GM19395 (cell line): ENCODE measurements around the gene PTPN1.
"Not testable (repeated sequence)": the region's sequence is repeated elsewhere in the genome, so short reads cannot be mapped to it uniquely, and the experiment has no call there.

Source experiments
- ATAC-seq: cut with Tn5 transposase; IDR thresholded peaks from one replicate; pipeline ENCODE4 v1.9.1; 2021; ENCODE audit warnings: mild to moderate bottlenecking, moderate library complexity; ENCODE audit not compliant: unreplicated experiment

The PTPN1 gene

DNA sequence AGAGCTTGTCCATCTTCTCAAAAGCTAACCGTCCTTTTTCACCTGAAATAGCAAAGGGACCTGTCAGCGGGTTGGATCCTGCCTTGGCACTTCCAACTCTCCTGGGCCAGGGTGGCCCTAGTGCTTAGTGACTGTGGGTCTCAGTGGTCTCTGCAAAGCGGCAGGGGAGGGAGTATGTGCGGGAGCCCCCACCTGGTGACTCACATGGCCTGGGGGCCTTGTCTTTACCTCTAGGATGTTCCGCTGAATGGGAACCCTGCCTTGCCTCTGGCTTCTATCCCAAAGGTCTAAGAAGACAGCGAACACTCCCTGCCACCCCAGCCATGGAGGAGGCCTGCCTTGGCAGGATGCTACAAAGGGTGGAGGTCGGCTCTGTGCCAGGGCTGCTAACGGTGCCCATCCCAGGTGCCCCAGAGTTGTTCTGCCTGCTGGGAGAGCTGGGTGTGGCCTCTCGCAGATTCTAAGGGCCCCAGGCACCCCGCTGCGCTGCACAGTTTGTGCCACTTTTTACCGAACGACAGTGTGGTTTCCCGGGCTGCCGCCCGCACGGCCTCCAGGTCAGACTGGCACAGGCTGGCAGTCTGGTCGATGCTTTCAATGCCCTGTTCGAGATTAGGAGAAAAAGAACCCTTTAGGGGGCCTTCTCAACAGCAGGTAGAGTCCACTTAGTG lies 77.2 kb downstream of the PTPN1 start:
- no peak for ATAC-seq

DNA sequence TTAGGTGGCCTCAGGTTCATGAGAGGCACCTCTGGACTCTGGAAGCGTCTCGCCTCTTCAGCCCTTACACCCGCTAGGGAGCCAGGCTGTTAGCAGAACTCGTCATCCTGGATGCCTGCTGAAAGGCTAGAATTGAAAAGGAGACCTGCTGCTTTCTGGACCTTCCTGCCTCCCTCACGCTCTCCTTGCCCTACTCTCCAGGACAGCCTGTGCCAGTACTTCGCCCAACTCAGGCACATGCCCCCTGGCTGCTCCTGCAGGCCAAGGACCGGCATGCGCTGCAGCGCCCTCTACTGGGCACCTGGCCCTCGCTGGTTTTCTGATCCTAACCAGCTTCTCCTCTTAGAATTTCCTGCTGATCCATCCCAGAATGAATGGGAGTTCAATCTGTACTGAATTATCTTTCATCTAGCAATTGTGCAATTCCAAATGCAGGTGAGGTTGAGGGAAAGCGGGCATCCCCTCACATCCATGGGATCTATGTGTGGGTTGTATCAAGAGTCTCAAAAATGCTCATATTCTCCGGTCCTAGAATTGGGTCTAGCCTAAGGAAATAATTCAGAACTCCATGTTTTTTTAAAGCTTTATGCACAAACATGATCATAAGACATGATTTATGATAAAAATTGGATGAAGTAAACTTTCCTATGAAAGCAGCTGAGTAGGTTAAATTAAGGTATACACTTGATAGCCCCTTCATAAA lies 78.0 kb downstream of the PTPN1 start:
- ATAC-seq = no peak

DNA sequence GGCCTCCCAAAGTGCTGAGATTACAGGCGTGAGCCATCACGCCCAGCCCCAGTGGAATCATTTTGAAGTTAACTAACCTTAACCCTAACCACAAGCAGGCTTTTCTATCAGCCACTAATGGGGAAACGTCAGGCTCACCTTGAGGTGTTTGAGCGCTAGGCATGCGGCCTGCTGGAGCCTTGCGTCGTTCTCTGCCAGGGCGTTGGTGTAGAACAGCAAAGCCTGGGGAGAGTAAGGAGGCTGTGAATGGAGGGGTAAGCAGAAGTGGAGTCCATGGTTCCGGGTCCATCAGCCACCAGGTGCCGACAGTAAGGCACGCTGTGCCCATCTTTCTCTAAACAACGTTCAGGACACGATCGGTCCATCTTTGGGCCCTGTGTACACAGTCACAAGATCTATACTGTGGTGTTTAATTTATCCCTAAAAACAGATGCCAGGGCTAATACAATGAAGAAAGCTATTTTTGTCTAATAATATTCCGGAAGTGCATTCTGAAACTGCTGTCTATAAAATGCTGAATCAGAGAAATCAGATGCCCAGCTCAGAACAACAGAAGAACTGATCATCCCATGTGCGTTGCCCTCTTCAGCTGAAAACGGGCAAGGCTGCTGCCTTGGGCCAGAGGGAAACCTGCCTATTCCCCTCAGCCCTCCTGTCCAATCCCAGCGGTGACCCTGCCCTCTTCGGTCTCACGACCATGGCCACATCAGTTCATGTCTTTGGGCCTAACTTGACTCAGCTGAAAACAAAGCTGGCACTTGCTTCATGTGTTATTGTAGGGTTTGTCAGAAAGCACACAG lies 79.6 kb downstream of the PTPN1 start:
- ATAC-seq = no peak

DNA sequence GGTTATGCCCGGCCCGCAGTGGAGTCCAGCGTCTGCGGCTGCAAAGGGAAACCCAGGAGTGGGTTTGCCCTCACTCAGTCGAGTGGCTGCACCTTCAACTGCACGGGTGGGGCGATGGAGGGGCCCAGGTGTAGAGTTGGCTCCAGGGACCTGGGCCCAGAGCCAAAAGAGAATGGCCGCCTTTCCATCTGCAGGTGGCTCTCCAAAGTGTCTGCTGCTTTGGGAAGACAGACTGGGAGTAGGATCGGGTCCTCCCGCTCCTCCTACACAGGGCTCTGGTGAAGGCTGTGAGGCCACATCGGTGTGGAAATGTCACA lies 80.1 kb downstream of the PTPN1 start:
- ATAC-seq = no peak

DNA sequence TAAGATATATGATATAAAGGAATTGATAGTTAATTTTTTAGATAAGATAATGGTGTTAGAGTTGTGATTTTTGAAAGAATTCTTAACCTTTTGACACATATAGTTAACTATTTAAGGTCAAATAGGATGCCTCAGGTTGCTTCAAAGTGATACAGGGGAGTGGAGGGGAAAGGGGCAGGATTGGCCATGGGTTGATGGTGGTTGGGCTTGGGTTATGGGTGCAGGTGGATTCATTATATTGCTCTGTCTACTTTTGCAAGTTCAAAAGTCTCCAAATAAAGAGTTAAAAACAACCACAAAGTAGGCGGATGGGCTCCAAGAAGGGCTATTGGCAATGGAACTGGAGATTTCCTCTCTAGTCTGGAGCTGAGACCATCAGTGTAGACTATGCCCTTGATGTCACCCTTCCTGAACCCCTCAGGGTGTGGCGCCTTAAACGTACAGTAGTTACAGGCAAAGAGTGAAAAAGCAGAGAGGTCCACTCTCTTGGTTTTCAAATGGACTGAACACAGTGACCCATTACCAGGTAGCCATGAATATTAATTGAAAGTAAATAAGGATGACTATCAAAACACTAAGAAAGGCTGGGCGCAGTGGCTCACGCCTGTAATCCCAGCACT lies 81.2 kb downstream of the PTPN1 start:
- ATAC-seq = no peak

DNA sequence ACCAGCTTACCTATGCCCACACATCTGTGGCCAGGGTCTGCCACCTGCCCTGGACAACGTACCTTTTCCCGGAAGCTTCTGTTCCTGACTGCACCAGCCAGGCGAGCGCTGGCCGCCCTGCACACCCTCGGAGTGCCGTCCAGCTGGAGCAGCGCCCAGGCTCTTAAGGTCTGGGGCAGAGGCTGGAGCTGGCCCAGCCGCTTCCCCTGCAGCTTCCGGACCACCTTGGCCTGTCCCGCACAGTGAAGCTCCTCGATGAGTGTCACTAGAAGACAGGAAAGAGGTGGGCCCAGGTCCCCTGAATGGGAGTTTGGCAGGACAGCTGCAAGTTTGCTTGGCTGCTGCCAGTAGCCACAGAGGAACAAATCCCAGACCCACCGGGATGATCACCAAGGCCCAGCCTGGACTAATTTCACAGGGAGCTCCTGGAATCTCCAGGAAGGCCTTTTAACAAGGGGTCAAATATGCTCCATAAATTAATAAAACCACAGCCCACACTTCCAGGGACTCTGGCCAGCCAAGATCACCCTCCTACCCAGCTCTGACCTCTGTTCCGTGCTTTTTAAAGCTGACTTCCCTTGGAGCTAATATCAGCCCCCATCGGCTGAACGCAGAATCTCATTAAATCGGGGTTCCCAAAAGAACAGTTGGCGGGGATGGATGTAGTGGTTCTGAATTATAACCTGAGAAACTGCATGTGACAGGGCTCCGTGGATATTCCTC lies 82.3 kb downstream of the PTPN1 start:
- ATAC-seq = no peak

DNA sequence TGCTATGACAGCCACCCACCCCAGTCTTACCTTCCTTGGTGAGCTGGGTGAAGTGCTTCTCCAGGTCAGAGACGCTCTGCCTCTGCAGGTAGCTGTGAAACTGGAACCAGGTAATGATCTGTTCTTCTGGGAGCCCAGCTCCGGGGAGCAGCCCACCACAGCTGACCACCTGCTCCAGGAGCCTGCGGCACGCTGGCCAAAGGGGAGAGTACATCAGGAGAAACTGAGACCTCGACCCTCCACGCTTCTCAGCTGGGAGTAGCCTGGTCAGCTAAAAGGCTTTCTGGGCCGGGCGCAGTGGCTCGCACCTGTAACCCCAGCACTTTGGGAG lies 82.8 kb downstream of the PTPN1 start:
- ATAC-seq = no peak

DNA sequence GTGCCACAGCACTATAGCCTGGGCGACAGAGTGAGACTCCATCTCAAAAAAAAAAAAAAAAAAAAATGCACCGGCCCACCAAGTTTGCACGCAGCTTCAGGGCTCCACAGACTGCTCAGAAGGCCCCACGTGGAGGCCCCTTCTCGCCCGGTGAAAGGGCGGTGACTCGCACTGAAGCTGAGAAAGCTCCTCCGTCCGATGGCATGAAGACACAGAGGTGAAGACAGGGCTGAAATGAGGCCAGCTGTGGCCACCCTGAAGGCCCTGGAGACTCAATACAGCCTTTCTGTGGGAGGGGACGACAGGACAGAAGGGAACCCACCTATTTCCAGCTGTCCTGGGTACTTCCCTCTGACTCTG lies 84.0 kb downstream of the PTPN1 start:
- no peak for ATAC-seq

DNA sequence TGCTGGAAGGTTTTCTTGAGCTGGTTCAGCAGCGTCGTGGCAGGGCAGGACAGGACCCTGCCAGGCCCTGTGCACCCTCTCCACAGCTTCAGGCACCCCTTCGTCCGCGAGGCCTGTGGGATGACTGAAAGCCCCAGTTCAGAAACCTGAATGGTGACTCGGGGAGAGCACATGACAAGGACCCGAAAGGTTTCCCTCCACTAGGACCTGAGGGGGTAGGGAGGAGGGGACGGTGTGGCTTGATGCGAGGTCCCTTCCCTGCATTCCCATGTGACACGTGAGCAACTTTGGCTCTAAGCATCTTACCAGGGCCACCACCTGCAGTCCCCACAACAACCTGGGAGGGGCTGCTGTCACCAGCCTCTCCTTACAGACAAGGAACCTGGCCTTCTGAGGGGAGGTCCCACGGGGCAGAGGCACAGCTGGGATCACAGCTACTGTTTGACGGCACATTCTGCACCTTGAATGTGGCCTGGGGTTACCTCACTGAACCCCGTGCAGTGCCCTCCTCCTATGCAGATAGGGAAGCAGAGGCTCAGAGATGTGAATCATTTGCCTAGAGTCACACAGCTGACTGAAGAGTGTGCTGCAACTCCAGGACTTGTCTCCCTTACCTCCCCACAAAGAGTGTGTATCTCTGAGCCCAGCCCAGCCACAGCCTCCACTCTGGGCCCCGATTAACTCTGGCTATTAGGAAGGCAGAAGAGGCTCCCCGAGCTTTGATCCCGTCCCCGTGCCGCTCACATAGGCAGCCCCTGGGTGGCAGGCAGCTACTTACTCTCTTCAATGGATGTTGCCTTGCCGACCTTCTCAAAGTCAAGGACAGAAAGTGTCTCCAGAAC lies 84.6 kb downstream of the PTPN1 start:
- ATAC-seq = no peak

DNA sequence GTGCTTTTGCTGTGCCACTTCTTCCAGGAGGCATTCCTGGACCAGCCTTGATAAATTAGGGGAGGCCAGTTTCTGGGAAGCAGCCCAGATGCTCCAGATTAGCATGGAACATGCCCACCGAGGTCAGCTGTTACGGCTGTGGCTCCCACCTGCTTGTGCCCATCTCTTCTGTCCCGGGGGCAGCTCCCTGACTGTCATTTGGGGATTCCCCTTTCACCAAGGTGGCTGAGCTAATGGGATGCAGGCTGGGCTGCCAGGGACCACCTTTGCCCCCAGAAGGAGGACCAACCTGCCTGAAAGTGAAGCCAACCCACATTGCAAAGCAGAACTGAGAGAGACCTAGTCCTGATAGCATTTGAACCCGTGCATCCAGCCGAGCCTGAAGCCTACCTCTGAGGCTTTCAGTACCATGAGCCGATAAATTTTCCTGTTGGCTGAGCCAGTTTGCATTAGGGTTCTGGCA lies 85.3 kb downstream of the PTPN1 start:
- ATAC-seq = no peak

DNA sequence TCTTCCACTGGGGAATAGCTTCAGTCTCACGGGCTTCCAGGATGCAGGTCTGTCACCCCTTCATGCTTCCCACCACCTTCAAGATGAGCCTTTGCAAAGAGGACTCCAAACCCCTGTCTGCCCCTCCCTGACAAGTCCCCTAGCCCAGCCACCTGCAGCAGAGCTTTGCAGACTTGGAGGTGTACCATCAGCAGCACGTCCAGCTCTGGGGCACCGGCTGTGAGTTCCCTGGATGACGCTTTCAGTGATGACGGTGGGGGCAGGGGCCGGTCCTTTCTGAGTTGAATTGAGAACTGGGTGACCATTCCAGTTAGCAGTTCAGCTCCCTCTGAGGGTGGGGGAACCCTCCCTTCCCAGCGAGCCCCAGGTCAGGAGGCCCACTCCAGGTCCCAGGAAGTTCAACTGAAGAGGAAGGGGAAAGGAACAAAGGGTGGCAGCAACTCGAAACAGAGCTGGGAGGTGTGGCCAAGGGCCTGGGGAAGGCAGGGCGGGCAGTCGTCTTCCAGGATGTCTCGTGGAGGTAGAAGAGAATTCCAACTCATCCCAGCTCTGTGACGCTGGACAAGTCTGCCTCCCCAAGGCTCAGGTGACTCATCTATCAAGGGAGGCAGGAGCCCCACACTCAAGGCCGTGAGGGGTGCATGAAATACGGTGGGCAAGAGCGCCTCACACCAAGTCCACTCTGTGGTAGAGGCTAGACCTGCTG lies 86.0 kb downstream of the PTPN1 start:
- ATAC-seq = no peak

DNA sequence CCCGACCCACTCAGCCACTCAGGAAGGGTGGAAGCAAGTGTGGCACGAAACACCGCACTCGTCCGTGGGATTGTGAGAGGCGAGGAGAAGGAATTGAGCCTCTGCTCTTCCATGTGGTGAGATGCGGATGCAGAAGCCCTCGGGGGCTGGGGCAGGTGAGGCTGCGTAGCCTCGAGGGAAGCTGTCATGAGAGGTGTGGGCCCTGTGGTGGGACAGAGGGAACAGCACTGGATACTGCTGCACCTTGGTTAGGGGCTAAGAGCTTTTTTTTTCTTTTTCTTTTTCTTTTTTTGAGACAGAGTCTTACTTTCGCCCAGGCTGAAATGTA lies 86.5 kb downstream of the PTPN1 start:
- ATAC-seq = no peak

DNA sequence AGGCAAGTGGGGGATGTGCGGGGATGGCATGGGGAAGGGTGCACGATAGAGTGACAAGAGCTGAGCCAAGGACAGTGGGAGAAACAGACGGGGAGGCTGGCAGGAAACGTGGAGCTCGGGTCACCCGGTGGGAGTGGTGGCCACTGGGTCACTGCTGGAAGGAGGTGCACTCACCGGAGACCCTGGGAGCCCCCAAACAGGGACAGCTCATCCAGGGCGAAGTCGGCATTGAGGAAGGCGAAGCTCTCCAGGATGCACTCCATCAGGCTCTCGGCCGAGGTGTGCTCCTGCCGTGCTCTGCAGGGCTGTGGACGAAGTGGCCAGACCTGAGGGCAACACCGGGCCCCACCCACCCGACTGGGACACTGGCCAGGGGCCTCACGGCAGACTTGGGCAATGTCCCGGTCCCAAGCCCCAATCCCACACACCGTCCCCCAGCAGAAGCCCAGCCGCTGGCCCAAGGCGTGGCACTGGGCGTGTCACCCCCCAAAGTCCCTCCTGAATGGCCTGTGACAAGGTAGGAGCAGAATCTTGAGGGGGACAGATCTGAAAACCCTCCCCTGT lies 87.3 kb downstream of the PTPN1 start:
- ATAC-seq = no peak

DNA sequence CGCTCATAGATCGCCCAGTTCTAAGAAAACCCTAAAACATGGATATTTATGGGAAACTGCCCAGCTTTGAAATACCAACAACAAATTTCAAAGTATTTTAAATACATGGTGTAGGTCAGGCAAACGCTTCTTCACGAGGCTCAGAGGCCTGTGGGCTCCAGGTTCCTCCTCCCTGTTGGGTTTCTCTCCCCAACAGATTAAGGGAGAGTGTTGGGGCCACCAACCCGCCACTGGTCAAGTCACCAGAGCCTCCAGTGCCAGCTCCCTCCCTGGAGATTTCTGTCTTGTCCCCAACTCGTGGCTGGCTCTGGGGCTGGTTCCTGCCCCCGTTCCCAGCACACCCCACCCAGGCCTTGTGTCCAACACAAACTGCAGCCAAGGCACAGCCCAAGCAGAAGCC lies 87.9 kb downstream of the PTPN1 start:
- ATAC-seq = no peak

DNA sequence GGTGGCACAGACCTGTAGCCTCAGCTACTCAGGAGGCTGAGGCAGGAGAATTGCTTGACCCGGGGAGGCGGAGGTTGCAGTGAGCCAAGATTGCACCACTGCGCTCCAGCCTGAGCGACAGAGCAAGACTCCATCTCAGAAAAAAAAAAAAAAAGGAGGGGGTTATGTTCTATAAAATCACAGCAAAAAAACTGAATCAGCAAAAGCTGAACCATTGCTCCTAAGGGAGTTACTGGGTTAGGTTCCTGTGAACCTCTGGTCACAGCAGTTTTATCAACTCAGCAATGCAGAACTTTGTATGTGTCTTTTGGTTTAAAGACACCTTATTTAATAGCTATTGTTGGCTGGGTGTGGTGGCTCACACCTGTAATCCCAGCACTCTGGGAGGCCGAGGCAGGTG lies 88.6 kb downstream of the PTPN1 start:
- ATAC-seq = not testable (repeated sequence)

DNA sequence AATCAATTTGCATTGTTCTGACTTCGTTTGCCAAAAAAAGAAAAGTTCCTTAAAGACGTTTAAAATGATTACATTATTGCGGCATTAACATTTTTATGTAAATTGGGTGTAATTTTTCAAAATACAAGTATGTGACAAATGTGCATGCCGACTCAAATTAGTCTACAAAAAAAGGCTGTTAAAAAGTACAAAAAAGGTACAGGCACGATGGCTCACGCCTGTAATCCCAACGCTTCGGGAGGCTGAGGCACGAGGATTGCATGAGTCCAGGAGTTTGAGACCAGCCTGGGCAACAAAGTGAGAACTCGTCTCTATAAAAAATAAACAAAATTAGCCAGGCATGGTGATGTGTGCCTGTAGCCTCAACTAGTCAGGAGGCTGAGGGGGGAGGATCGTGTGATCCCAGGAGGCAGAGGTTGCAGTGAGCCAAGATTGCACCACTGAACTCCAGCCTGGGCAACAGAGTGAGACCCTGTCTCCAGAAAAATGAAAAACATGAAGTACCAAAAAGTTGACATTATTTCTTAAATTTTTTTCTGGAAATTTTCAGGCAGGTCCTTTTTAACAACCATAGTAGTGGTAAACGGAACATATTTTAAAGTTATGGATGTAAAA lies 90.2 kb downstream of the PTPN1 start:
- no peak for ATAC-seq

DNA sequence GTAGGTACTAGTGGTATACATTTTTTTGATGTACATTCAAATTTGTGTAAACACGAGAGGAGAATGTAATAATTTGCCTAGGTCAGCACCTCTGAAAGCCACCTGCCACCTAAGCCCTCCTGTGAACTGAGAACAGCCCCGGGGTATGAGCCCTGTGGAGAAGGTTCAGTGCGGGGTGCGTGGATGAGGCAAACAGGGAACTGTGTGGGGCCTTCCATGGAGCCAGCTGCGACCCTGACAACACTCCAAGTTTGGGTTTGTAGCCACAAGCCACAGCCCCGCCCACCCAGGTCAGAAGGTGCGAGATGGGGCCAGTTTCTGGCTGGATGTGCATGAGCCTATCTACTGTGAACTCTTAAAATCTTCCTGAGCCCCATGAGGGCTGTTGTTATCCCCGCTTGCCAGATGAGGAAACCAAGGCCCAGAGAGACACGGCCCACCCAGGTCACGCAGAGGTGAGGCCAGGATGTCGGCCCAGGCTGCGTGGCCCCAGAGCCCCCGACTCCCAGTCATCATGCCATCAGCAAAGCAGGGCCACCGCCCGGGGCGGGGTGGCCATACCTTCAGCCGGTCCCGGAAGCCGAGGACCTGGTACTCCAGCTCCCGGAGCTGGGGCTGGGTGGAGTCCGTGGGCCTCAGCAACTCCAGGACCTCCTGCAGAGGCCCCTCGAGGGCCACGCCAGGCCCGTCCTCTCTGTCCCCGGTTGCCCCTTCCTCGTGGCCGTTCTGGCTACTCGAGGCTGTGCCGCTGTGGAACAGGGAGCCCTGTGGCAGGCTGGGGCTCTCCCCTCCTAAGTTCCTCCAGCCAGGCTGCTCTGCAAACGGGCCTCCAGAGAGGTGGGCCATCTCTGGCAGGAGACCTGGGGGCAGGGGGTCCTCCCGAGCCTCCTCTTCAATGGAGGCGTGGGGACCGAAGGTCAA lies 91.6 kb downstream of the PTPN1 start:
- no peak for ATAC-seq
